Epithelial cell of esophagus (primary cell): ENCODE measurements around the gene KIAA0319L.
A peak's percentile ranks its signal among the peaks of the same experiment; 100 is the strongest.
"Not testable (repeated sequence)": the region's sequence is repeated elsewhere in the genome, so short reads cannot be mapped to it uniquely, and the experiment has no call there.

Experiments used
- DNase-seq: peaks from one replicate; pipeline ENCODE4 v3.0.0; 2010; ENCODE audit warnings: low read depth
- H3K4me3 ChIP-seq: 2 replicates; pipeline ENCODE4 v1.5.1; 2011; ENCODE audit warnings: mild to moderate bottlenecking, low read length, control low read depth
- CTCF ChIP-seq: IDR thresholded peaks from 2 replicates; pipeline ENCODE4 v1.5.1; 2011; ENCODE audit warnings: low read depth, mild to moderate bottlenecking, low read length, control low read depth, inconsistent platforms; ENCODE audit not compliant: insufficient read depth; ENCODE audit errors: missing control alignments

The KIAA0319L gene

GRCh38 chr1:35466120-35466519, 91.1 kb downstream of the KIAA0319L start:
- H3K4me3 ChIP-seq = no peak overlapping the region
- no peak for DNase-seq
- no peak for TF ChIP-seq CTCF

- not testable (repeated sequence) for H3K4me3 ChIP-seq, DNase-seq
Measured at GRCh38 chr1:35463749-35464148, 93.5 kb downstream of the KIAA0319L start.

GRCh38 chr1:35463232-35463631, 94.0 kb downstream of the KIAA0319L start:
- no peak overlapping the region for H3K4me3 ChIP-seq
- no peak for TF ChIP-seq CTCF
- DNase-seq = no peak

- H3K4me3 ChIP-seq = no peak overlapping the region
- no peak for TF ChIP-seq CTCF
- DNase-seq = no peak
Measured at GRCh38 chr1:35461966-35462651, 95.1 kb downstream of the KIAA0319L start.

- peak; percentile 72 for DNase-seq
- no peak for TF ChIP-seq CTCF
- no peak overlapping the region for H3K4me3 ChIP-seq
Measured at GRCh38 chr1:35460796-35461195, 96.4 kb downstream of the KIAA0319L start.

GRCh38 chr1:35454616-35455015, 102.6 kb downstream of the KIAA0319L start:
- no peak overlapping the region for H3K4me3 ChIP-seq
- DNase-seq = peak; percentile 79
- peak; percentile 39 for TF ChIP-seq CTCF

GRCh38 chr1:35454176-35454575, 103.0 kb downstream of the KIAA0319L start:
- no peak for DNase-seq
- no peak overlapping the region for H3K4me3 ChIP-seq
- no peak for TF ChIP-seq CTCF
